ENCODE measurements around the gene REPIN1.

REPIN1 gene

GRCh38 chr7:150367677-150368095, 936 bp upstream of the REPIN1 start:
- H3K79me2 ChIP-seq (ENCODE audit: insufficient read depth, low read length): peaks cover 51% of the 10 kb centered on the region
- peak overlapping the region; percentile 99 for H3K4me3 ChIP-seq (ENCODE audit: low read length, poor library complexity, severe bottlenecking)
- peak overlapping the region; percentile 89 for H3K4me2 ChIP-seq (ENCODE audit: low read depth, low read length, poor library complexity, severe bottlenecking)
- H4K20me1 ChIP-seq (ENCODE audit: insufficient read depth, low read length, poor library complexity, severe bottlenecking): peaks cover 35% of the 10 kb centered on the region
- H3K4me1 ChIP-seq (ENCODE audit: insufficient read depth, low read length, poor library complexity, severe bottlenecking): peaks cover 57% of the 10 kb centered on the region
- H3K9me2 ChIP-seq (replicated peaks; ENCODE audit: low read depth, low read length): no peaks in the 10 kb centered on the region
- peak overlapping the region; percentile 9; the same call in 1 of the 2 replicates for H2AFZ ChIP-seq (ENCODE audit: low read length)
- TF ChIP-seq EZH2phosphoT487 (IDR thresholded peaks at IDR 0.05; ENCODE audit: borderline replicate concordance): no peak
- peak overlapping the region; percentile 100 for H3K9ac ChIP-seq (ENCODE audit: low read depth, low read length, poor library complexity, severe bottlenecking)
- no peaks in the 10 kb centered on the region for H3K9me3 ChIP-seq (ENCODE audit: insufficient read depth, low read depth, low read length)
- H3K27me3 ChIP-seq (ENCODE audit: insufficient read depth, low read length, poor library complexity, severe bottlenecking): peaks cover 6% of the 10 kb centered on the region
- 0 out of 2 replicates have a peak, but pooled peaks cover 8% of the 10 kb centered on the region for H3F3A ChIP-seq (ENCODE audit: low read depth)
- peaks cover 3% of the 10 kb centered on the region; the same call in 1 of the 2 replicates for H3K36me3 ChIP-seq (ENCODE audit: insufficient read depth, low read length)

DNA sequence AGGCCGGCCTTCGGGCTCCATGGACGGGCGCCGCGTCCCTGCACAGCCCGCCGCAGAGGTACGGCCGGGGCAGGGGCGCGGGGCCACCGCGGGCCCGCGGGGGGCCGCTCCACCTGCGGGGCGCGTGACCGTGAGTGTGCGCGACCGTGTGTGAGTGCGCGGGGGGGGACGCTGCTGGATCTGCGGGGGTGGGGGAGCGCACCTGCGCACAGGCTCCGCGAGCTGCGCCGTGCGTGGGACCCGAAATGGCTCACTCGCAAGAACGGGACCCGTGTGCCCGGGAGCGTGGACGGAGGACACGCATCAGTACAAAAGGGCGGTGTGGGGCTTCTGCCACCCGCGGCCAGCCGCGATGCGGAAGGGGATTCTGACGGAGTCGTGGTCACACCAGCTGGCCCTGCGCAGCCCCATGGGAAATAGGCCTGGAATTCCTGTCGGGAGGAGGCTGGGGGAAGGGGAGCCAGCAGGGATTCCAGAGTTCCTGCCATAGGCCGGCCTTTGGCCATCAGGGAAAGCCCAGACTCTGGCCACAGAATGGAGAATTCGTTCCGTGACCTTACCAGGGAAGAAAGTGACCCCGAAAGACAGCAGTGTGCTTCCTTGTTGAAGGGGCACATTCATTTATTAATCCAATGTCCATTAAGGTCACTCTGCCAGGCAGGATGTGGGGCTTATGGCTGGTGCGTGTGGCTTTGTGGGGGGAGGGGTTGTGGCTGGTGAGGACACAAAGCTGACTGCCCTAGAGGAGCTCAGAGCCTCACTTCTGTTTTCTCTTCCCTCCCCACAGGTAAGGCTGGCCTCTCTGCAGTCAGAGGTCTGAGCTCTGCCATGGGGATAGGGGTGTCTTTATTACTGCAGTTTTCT, 494 bp downstream of the REPIN1 start:
- Histone ChIP-seq H3K79me2 (ENCODE audit: insufficient read depth, low read length) (peaks cover 66% of the 10 kb centered on the region), H3K9me2 (replicated peaks; ENCODE audit: low read depth, low read length) (no peaks in the 10 kb centered on the region), H4K20me1 (ENCODE audit: insufficient read depth, low read length, poor library complexity, severe bottlenecking) (peaks cover 49% of the 10 kb centered on the region), H3K36me3 (ENCODE audit: insufficient read depth, low read length) (peaks cover 17% of the 10 kb centered on the region; the same call in 1 of the 2 replicates), H3K9ac (ENCODE audit: low read depth, low read length, poor library complexity, severe bottlenecking) (peak overlapping the region; percentile 100), H3K9me3 (ENCODE audit: insufficient read depth, low read depth, low read length) (no peaks in the 10 kb centered on the region), H3K4me1 (ENCODE audit: insufficient read depth, low read length, poor library complexity, severe bottlenecking) (peaks cover 45% of the 10 kb centered on the region), H3K4me2 (ENCODE audit: low read depth, low read length, poor library complexity, severe bottlenecking) (peak overlapping the region; percentile 89), H3K27me3 (ENCODE audit: insufficient read depth, low read length, poor library complexity, severe bottlenecking) (peaks cover 6% of the 10 kb centered on the region), H3K4me3 (ENCODE audit: low read length, poor library complexity, severe bottlenecking) (peak overlapping the region; percentile 99), H3F3A (ENCODE audit: low read depth) (0 out of 2 replicates have a peak, but pooled peaks cover 8% of the 10 kb centered on the region), H2AFZ (ENCODE audit: low read length) (no peak overlapping the region)
- TF ChIP-seq EZH2phosphoT487 (IDR thresholded peaks at IDR 0.05; ENCODE audit: borderline replicate concordance): no peak
- TF ChIP-seq CTCF (conservative IDR thresholded peaks at IDR 0.05; ENCODE audit: low read length): no peak

DNA sequence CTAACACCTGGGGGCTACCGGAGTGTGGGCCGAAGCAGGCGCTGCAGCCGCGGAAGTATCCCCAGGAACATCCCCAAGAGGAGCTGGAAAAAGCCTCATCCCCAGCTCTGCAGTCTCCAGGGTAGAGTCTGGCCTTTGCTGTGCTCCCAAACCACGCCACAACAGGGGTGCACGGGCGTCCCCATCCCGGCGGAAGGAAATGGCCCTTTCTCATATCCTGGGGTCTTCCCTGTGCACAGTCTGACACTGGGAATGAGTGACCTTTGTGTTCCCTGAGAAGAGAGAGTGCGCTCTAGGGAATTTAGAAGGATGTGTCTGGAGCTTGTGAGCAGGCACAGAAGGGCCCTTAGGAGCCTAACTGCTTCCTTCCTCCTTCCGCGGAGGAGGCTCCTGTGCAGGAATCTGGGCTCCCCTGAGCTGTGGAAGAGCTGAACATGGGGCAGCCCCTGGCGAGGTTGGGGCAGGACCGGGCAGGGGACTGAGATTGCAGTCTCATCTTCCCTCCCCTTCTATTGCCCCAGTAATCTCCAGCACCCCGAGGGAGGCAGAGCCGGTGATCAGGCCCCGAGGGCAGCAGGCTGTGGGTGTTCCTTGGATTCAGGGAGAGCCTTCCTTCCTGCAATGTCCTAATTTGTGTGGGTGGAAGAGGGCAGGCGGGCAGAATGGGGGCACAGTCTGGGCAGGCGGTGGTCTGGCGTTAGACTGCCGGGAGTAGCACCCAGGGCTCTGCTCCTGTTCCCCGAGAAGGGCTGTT, 1.3 kb downstream of the REPIN1 start:
- H2AFZ ChIP-seq (ENCODE audit: low read length): no peak overlapping the region
- H3K36me3 ChIP-seq (ENCODE audit: insufficient read depth, low read length): peaks cover 19% of the 10 kb centered on the region; the same call in 1 of the 2 replicates
- no peaks in the 10 kb centered on the region for H3K9me3 ChIP-seq (ENCODE audit: insufficient read depth, low read depth, low read length)
- peaks cover 51% of the 10 kb centered on the region for H4K20me1 ChIP-seq (ENCODE audit: insufficient read depth, low read length, poor library complexity, severe bottlenecking)
- H3K4me3 ChIP-seq (ENCODE audit: low read length, poor library complexity, severe bottlenecking): peak overlapping the region; percentile 99
- no peaks in the 10 kb centered on the region for H3K9me2 ChIP-seq (replicated peaks; ENCODE audit: low read depth, low read length)
- TF ChIP-seq CTCF (conservative IDR thresholded peaks at IDR 0.05; ENCODE audit: low read length) (no peak), EZH2phosphoT487 (IDR thresholded peaks at IDR 0.05; ENCODE audit: borderline replicate concordance) (no peak)
- H3K27me3 ChIP-seq (ENCODE audit: insufficient read depth, low read length, poor library complexity, severe bottlenecking): peaks cover 6% of the 10 kb centered on the region
- peak overlapping the region; percentile 89 for H3K4me2 ChIP-seq (ENCODE audit: low read depth, low read length, poor library complexity, severe bottlenecking)
- H3K9ac ChIP-seq (ENCODE audit: low read depth, low read length, poor library complexity, severe bottlenecking): peak overlapping the region; percentile 100
- H3F3A ChIP-seq (ENCODE audit: low read depth): 0 out of 2 replicates have a peak, but pooled peaks cover 8% of the 10 kb centered on the region
- H3K4me1 ChIP-seq (ENCODE audit: insufficient read depth, low read length, poor library complexity, severe bottlenecking): peaks cover 40% of the 10 kb centered on the region
- peaks cover 72% of the 10 kb centered on the region for H3K79me2 ChIP-seq (ENCODE audit: insufficient read depth, low read length)

Data from Loucy (cell line).